Purkinje cell (primary cell): ENCODE results near the gene POLR3C. TPM values are rescaled to one million over a fixed set of nuclear protein-coding genes. Genes with fewer than 3 reads are reported as not detected.

Source experiments
- polyA plus RNA-seq: library from polyadenylated mRNA; unstranded; fragments of >200 nt; fragmentation: Nextera tagmentation; gene quantifications from 2 replicates; pipeline ENCODE4 v1.2.1, GENCODE V29; 2014

Gene POLR3C, protein sequence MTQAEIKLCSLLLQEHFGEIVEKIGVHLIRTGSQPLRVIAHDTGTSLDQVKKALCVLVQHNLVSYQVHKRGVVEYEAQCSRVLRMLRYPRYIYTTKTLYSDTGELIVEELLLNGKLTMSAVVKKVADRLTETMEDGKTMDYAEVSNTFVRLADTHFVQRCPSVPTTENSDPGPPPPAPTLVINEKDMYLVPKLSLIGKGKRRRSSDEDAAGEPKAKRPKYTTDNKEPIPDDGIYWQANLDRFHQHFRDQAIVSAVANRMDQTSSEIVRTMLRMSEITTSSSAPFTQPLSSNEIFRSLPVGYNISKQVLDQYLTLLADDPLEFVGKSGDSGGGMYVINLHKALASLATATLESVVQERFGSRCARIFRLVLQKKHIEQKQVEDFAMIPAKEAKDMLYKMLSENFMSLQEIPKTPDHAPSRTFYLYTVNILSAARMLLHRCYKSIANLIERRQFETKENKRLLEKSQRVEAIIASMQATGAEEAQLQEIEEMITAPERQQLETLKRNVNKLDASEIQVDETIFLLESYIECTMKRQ
- 19.4 and 20.0 TPM in 2 replicates for polyA plus RNA-seq

DNA sequence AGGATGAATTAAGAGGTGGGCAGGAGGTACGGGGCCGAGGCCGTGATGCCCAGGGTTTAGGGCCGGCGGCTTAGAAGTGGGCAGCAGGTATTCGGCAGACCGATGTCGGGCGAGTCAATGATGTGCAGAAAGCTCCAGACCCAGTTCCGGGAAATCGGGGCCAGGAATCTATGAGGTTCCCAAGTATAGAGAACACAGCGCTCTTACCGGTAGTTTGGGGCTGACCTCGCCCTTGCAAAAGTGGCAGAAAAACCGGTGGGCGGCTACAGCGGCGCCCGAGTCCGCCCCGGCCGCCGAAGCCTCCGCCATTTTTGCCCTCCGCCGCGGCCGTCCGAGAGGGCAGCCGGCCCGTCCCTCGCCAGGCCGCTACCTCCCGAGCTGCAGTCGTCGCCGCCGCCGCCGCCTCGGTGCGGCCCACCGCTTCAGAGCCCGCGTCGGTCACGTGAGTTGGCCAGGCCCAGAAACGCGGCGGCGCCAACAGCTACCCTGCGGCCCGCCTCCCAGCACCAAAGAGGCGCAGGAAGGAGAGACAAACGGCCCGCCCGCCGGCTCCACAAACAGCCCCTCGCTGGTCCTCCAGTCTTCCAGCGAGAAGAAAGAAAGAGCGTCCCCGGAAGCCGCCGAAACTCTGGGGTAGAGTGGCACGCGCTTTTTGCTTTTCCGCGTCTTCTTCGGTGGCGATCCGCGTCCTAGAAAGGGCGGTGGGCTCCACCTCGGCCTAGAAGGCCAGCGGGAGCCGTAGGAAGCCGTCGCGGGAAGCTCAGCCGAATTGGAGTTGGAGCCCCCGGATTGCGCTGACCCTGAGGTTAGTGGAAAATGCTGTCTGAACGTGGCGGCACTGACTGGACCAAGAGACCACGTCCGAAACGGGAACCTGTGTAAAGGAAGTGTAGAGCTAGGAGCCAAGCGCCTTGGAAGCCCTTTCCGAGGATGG is at the start of gene POLR3C, which contains the start of gene RNF115:
TSS of gene POLR3C (plus strand) at position 636 of the 934 bp plus-strand sequence. CDS start 1,577 bp downstream, outside the sequence.
TSS of gene RNF115 (minus strand) at position 531 of the 934 bp plus-strand sequence. CDS start at position 309, 222 bp downstream.

DNA sequence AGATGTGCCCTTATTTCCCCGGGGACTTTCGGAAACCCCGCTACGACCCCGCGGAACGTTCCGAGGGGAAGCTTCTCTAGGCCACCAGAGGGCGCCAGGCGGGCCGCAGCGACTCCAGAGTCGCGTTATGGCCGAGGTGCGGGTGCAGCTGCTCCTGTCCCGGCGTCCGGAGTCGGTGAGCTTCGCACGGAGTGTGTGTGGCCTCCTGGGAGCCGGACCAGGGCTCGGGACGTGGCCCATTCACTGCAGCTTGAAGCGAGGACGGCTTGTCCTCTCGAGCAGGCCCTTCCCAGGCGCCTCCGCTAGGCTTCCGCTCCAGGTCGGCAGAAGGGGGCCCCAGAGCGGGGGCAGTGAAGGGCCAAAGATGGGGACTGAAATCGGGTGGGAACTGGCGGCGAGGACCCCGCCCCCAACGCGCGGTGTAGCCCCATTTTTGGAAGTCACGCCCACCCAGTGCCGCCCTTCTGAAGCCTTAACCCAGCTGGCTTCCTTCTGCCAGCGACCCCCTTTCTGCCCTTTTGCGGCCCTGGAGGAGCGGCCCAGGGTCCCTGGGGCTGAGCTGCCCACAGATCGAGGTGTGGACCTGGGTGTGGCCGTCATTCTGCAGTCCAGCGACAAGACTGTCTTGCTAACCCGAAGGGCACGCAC is 21.6 kb downstream of the POLR3C start, which contains the start of gene NUDT17:
TSS of gene NUDT17 (plus strand) at position 117 of the 648 bp plus-strand sequence. CDS start at position 128, 11 bp downstream.

DNA sequence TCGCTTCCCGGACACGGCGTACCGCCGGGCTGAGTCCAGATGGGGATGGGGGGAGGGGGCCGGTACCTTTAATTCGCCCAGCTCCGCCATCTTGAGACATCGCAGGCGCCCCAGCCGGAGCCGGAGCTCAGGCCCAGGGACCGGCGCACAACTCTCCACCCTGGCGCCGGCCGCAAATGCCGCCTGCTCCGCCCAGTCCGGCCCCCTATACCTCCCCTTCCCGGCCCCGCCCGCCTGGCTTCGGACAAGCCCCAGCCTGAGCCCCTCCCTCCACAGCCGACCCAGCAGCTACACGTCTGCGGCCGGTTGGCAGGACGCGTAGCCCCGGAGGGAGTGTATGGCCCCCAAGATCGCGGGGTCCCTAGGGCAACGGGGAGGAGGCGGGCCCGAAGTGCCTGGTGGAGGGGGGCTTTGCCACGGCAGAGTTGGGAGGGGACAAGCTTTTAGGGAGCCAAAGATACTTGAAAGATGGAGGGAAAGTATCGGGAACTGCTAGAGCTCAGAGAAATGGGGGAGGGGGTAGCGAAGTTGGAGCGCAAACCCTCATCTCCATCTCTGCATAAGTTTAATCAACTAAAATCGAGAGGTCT is 35.0 kb downstream of the POLR3C start, which contains the start of gene PIAS3:
TSS of gene PIAS3 (minus strand) at position 181 of the 590 bp plus-strand sequence. CDS start at position 90, 91 bp downstream.

DNA sequence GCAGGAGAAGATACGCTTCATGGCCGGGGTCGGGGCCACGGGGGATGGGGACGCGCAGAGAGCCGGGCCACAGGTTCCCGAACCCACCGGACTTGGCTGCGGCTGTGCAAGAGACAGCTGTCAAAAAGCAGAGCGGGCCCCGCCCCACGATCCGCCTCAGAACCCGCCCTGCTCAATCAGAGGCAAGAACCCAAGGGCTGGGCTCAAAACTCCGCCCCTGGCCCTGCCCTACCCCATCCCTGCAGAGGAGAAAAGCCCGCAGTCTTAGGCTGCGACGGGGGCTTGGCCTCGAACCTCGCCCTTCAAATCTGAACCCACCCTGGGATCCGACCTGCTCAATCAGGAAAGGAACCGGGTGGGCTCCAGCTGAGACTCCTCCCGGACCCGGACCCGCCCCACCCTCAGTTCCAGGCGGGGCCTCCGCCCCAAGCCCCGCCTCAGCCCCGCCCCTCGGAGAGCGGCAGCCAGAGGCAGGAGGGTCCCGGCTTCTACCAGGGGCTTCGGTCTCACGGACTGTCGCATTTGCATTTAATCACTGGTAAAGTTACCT is 61.8 kb downstream of the POLR3C start, which contains the start of gene ANKRD35:
TSS of gene ANKRD35 (minus strand) at position 129 of the 550 bp plus-strand sequence. CDS start at position 21, 108 bp downstream.

Other genes with a start within 250 kb of the POLR3C start
- gene GPR89A, start 216.2 kb upstream of the POLR3C start, polyA plus RNA-seq, result 85.3 and 85.5 TPM in 2 replicates
- gene PDZK1, start 116.8 kb upstream of the POLR3C start, polyA plus RNA-seq, result 5.2 and 14.3 TPM in 2 replicates
- gene CD160, start 104.7 kb upstream of the POLR3C start, polyA plus RNA-seq, result 1.3 and 1.9 TPM in 2 replicates
- gene RNF115, start 105 bp upstream of the POLR3C start, polyA plus RNA-seq, result 23.5 and 29.4 TPM in 2 replicates
- 3.6 and 6.9 TPM in 2 replicates for gene NUDT17, start 21.4 kb downstream of the POLR3C start, polyA plus RNA-seq
- 3.3 and 4.2 TPM in 2 replicates for gene PIAS3, start 34.9 kb downstream of the POLR3C start, polyA plus RNA-seq
- 0.39 and 0.78 TPM in 2 replicates for gene ANKRD35, start 61.7 kb downstream of the POLR3C start, polyA plus RNA-seq
- gene ITGA10, start 85.8 kb downstream of the POLR3C start, polyA plus RNA-seq, result not detected in 2 replicates
- 32.0 and 43.8 TPM in 2 replicates for gene PEX11B, start 94.5 kb downstream of the POLR3C start, polyA plus RNA-seq
- gene RBM8A, start 103.3 kb downstream of the POLR3C start, polyA plus RNA-seq, result 152 and 224 TPM in 2 replicates
- gene LIX1L, start 133.8 kb downstream of the POLR3C start, polyA plus RNA-seq, result 3.5 and 4.9 TPM in 2 replicates
- gene ANKRD34A, start 140.4 kb downstream of the POLR3C start, polyA plus RNA-seq, result 8.1 and 10.7 TPM in 2 replicates
- 3.6 and 11.6 TPM in 2 replicates for gene POLR3GL, start 140.5 kb downstream of the POLR3C start, polyA plus RNA-seq
- gene TXNIP, start 172.4 kb downstream of the POLR3C start, polyA plus RNA-seq, result 3.5 TPM in 2 replicates
- not detected in 2 replicates for gene HJV, start 197.5 kb downstream of the POLR3C start, polyA plus RNA-seq